HG02642 (cell line): ENCODE data around the gene RUSF1.
A peak's percentile ranks its signal among the peaks of the same experiment; 100 is the strongest.
"Not testable (repeated sequence)": the region's sequence is repeated elsewhere in the genome, so short reads cannot be mapped to it uniquely, and the experiment has no call there.

ENCODE experiments used
- ATAC-seq: cut with Tn5 transposase; IDR thresholded peaks from one replicate; pipeline ENCODE4 v1.9.1; 2021; ENCODE audit warnings: mild to moderate bottlenecking; ENCODE audit not compliant: unreplicated experiment, poor library complexity

The RUSF1 gene

DNA sequence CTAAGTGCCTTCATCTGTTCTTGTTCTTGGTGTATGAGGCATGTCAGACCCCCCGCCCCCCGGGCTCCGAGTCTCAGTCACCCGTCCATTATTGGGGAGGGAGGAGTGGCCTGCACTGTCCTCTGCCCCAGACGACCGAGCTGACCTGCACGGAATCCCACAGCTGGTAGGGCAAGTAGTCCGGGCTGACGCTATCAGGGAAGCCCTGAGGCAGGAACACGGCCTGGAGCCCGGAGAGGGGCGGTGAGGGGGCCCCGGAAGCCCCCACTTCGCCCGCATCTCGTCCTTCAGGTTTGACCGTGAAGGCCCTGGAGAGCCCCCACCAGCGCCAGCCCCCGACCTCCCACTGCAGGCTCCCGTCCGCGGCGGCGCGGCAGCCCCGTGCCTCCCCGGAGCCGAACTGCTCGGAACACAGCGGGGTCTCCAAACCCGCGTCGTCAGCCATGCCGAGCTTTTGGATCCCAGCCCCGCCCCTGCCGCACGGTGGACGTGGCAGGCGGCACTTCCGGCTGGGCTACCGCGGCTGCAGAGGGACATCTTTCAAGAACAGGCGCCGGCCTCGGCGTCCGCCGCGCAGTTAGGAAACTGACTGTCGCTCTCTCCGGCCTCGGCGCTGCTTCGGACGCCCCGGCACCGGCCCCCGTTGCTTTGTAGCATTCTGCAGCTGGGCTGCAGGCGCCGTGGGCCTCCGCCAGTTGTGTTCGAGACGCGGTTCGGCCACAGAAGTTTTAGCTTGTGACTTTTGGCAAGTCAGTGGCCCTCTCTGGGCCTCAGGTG is at the start of gene RUSF1:
Gene RUSF1 (minus strand): TSS at position 463 of the 777 bp plus-strand sequence. CDS start 18 bp downstream, at position 445.
- ATAC-seq: peak; percentile 92

DNA sequence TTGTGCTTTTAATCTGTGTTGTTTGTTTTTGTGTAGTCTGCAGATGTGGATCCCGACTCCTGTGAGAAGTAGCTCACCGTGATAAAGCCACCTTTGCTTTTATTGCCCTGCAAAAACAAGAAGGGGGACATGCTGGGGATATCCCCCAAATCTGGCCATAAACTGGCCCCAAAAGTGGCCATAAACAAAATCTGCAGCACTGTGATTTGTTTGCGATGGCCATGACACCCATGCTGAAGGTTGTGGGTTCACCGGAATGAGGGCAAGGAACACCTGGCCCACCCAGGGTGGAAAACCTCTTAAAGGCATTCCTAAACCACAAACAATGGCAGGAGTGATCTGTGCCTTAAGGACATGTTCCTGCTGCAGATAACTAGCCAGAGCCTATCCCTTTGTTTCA is 34.6 kb upstream of the RUSF1 start:
- ATAC-seq: no peak

DNA sequence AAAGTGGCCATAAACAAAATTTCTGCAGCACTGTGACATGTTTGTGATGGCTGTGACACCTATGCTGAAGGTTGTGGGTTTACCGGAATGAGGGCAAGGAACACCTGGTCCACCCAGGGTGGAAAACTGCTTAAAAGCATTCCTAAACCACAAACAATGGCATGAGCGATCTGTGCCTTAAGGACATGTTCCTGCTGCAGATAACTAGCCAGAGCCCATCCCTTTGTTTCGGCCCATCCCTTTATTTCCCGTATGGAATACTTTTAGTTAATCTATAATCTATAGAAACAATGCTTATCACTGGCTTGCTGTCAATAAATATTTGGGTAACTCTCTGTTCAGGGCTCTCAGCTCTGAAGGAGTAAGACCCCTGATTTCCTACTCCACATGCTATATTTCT is 31.6 kb upstream of the RUSF1 start:
- ATAC-seq: not testable (repeated sequence)

DNA sequence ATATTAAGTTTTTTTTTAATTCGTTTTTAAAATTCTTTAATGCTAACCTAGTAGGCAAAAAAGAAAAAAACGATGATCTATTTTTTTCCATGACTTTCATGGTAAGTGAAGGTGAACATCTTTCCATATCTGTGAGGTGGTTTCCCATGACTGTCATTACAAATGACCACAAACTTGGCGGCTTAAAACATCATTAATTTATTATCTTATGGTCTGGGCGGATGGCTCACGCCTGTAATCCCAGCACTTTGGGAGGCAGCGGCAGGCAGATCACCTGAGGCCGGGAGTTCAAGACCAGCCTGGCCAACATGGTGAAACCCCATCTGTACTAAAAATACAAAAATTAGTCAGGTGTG is 30.0 kb upstream of the RUSF1 start:
- not testable (repeated sequence) for ATAC-seq

DNA sequence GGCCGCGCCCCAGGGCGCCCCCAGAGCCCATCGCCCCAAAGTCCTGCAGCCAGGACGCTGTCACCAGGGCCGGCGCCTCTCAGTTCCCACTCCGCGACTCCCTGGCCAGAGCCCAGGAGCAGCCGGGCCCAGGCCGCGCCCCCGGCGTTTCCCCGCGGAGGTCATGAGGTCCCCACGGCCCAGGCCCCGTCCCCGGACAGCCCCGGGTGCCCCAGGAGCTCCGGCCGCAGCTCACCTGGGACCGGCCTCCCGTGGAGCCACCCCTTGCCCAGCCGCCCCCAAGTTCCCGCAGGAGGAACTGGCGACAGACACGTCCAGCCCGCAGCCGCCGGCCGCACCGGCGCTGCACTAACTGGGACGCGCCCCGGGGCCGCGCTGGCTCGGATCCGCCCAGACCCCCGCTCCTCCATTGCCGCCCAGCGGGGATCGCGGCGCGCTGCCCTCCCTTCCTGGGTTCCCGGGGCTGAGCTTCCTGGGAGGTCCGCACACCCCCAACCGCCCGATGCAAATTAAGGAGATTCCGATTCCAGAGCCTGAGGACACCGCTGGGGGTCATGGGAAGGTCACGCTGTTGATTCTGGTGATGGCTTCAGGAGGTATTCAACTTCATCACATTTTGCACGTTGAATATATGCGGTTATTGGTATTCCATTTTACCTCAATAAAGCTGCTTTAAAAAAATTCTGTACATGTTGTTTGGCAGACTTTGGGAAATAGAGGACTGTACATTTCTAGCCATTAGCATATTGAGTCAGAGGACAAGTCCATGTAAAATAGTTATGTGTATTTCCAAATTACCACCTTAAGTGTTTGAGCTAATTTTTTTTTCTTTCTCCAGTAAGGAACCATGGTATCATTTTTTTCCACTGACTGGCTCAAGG is 29.4 kb upstream of the RUSF1 start:
- no peak for ATAC-seq

DNA sequence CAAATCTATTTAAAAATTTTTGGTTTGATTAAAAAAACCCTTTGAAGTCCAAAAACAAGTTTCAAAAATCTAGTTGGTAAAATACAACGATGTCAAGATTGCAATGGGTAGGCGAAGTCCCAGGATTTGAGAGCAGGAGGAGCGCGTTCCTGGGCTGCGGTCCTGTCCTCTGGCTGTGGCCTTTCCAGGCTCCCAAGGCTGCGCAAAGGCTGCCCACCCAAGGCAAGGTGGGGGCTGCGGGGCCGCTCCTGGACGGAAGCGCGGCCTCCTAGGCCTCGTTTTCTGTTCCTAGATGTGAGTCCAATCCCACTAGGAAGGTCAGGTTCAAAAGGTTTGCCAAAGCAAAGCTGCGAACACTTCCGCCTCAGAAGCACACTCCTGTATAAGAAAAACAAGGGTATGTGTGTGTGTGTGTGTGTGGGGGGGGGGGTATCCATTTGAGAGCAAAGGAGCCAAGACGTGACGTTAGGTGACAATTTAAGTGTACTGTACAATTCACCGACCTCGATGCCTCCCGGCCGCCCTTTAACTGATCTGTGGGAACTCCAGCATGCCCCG is 28.7 kb upstream of the RUSF1 start:
- ATAC-seq: no peak

DNA sequence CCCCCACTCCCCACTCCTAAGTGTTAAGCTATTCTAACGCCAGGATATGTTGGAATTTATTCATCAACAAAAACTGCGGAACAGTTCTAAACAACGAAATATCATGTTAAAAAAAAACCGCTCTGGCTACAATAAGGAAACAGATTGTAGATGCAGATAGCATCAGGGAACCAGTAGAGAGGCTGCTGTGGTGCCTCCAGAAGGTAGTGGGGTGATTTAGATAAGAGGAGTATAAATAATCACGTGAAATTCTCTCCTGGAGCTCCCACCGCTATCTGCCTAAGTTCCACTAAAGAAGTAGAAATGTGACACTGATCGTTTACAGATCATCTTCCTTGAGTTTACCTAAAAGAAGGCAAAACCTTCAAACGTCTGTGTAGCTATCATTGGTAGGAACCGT is 27.5 kb upstream of the RUSF1 start:
- no peak for ATAC-seq

DNA sequence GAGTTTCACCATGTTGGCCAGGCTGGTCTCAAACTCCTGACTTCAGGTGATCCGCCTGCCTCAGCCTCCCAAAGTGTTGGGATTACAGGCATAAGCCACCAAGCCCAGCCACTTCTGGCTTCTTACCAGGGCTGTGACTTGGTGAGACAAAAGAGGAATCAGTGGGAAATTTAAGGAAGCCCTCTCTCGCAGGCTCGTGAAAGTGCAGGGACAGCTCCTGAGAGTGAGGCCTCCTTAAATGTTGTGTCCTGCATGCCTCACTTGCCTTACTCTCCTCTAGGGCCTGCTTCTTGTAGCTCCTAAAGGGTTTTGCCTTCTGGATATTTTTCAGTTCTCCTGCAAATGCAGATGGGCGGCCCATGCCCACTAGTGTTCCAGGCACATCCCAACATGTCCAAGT is 24.7 kb upstream of the RUSF1 start:
- ATAC-seq: no peak

DNA sequence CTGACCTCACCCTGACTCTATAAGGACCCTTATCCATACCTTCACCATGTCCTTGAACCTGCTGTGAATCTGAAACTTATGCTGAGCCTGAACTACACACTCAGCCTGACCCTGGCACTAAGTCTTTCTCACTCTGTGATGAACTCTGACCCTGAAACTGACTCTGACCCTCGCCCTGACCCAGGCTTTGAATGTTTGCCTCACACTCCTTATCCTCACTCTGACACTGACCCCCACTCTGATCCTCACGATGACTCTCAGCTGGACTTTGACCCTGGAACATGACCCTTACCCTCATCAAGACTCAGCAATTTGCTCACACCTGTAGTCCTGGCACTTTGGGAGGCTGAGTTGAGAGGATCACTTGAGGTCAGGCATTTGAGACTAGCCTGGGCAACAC is 23.9 kb upstream of the RUSF1 start:
- ATAC-seq: no peak

DNA sequence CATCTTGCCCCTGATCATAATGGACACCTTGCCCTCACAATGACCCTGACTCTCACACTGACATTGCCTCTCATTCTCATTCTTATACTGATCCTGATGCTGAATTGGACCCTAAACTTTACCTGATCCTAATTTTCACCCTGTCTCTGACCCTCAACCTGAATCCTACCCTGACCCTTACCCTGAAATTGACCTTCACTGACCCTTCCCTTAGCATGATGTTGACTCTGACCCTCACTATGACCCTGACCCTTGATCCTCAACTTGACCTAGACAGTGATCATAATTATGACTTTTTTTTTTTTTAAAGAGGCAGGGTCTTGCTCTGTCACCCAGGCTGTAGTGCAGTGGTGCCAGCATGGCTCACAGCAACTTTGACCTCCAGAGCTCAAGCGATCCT is 22.9 kb upstream of the RUSF1 start:
- no peak for ATAC-seq

DNA sequence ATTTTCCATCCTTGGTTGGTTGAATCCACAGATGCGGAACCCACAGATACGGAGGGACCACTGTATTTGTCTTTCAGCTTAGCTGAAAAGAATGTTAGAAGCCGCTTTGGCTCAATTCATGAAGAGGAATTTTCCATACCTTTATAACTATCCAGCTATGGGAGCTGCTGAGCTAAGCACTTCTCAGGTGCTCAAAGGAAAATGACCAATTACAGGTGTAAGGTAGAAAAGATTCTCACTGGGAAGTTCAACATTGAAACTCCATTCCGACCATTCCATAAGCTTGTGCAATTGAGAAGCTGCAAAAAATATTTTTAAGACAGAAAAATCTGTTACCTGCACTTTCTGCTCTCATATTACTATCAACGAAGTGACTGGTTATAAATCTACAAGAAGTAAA is 22.2 kb upstream of the RUSF1 start:
- no peak for ATAC-seq

DNA sequence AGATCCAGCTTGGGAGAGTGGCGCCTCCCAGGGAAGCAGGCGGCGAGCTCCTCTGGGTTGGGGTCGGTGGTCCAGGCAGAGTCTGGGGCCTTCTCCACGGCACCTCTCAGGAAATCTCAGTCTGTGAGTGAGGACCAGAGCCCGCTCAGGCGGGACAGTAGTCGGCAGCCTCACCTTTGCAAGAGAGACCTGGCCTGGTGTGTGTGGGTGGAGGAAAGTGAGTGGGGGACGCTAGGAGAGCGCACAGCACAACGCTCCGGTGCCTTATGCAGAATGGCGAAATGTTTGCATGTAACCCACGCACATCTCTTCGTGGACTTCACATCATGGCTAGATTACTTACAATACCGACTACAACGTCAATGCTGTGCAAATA is 21.7 kb upstream of the RUSF1 start:
- ATAC-seq: no peak

DNA sequence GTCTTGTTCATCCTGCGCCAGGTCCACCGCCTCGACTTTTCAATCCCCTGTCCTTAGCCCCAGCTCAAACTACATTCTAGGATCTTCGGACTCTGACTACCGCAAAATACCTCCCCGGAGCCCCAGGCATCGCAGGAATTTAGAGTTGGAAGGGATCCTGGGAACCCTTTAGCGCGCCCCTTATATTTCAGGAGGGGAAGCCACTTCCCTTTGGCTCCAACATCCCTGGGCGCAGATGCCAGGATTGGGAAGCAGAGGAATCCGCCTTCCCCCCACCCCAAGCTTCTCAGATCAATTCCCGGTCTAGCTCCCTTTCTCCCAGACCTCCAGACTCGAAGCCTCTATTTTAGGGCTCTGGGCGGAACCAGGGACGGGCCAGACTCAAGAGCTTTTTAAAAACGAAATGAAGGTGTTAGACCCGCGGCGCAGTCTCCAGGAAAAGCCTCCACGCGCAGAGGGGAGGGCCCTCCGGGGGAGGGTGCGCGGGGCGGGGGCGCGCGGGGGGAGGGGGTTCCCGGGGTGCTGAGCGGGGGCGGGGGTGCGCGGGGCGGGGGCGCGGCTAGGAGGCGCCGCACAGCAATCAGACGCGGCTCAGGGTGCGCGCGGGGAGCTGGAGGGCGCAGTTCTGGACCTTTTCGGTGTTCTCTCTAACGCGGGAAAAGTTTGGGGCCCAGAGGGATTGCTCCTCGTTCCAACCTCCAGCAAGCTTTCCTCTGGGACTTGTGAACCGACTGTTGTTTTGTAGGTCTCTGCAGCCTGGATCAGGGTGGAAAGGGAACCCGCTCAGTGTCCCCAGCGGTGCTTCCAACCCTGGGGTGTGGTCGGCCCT is 21.1 kb upstream of the RUSF1 start:
- no peak for ATAC-seq

DNA sequence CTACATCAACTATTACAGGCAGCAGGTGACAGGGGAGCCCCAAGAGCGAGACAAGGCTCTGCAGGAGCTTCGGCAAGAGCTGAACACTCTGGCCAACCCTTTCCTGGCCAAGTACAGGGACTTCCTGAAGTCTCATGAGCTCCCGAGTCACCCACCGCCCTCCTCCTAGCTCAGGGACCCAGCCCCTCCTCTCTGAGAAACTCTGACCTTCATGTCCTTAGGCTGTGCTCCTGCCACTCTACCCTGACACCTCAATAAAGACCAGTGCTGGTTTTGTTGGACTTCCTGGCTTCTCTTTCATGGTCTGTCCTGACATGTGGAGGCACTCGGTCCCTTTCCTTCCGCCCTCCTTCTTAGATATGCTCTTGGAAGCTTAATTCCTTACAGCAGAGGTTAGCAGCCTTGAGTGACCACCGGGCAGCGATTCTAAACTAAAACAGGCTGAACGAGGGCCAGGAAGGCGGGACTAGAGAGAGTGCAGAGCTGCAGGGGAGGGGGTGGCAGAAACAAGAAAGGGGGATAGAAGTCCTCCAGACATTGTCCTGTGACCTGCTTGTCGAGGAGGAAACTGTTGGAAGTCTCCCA is 20.4 kb upstream of the RUSF1 start:
- ATAC-seq: no peak

DNA sequence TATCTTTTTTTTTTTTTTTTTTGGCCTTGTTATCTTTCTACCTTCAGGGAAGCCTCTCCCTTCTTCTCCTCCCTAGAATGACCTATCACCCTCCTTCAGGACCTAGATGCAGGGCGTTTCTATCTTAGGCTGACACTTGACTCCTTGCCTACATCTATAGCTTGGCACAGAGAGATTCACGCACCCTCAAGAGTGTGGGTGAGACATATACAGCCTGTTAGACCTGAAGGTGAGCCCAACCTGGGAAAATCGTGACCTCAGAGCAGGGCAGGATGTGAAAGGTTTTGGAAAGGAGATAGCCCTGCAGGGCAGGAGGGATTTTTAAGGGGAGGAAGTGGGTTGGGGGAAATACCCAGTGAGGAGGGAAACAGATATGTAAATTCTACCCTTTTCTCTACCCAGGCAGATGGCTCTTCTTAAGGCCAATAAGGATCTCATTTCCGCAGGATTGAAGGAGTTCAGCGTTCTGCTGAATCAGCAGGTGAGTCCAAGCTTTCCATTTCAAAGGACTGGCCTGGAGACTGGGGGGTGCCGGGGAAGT is 19.6 kb upstream of the RUSF1 start, which contains the start of gene AHSP:
Gene AHSP (plus strand): TSS at position 167 of the 541 bp plus-strand sequence. CDS start 240 bp downstream, at position 407.
- no peak for ATAC-seq

DNA sequence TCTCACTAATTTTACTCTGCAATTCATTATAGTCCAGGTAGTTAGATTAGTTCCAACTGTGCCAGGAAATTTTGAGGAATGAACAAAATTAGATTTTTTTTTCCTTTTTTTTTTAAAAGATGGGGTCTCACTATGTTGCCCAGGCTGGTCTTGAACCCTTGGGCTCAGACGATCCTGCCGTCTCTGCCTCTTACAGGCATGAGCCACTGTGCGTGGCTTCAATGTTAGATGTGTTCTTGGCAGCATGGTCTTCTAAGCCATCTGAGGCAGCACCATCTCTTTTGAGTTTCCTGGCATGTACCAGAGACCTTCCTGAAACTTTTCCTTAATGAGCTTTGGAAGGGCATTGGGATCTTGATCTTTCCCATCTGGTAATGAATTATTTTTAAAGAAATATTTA is 16.9 kb upstream of the RUSF1 start:
- ATAC-seq: no peak

DNA sequence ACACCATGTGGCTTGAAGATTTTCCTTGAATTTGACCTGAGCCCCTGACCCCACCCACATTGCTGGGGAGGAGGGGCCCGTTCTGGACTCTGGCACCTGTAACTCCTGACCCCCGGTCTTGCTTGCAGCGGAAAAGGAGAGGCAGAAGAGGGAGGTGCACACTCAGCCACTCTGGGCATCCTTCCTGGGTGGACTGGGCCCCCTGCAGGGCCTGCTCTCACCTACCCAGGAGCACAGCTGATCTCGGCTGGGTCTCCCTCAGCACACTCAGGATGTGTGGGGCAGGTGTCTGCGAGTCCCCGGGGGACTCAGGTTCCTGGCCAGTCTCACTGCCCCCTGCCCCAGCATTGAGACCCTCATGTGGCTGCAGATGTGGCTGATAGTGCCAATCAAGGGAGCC is 15.6 kb upstream of the RUSF1 start:
- not testable (repeated sequence) for ATAC-seq

DNA sequence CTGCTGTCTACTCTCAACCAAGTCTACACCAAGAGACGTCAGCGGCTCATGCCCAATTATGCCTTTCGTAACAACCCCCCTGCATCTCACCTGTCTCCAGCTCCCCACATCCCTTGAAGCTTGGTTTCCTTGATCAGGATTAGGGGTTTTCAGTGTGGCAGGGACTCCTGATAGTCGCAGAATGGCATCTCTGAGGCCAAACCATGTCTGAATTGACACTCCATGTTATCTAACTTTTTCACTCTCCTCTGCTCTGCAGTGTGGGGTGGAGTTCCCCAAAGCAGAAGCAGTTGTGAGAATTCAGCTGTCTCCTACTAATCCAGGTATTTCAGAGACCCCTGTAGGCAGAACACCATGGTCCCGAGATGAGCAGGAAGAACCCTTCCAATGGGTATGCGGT is 13.9 kb upstream of the RUSF1 start:
- ATAC-seq: no peak

DNA sequence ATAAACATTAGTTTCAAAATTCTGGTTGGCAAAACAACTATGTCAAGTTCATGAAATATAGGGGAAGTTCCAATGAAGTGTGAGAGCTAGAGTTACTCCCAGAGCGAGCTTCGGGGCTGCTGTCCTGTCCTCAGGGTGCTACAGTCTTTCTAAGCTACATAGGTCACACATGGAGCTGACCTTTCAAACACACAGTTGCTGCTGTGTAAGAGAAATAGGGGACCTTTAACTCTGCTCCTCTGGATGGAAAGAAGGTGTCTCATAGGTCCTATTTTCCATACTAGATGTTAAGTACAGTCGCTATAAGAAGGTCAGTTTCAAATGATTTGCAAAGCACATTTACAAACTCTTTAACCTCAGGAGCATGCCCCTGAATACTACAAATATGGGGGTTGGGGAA is 13.2 kb upstream of the RUSF1 start:
- ATAC-seq: no peak
